ENCODE measurements around the gene MEF2C. TPM values are rescaled to one million over a fixed set of nuclear protein-coding genes. Genes with fewer than 3 reads are reported as not detected.
A peak's percentile ranks its signal among the peaks of the same experiment; 100 is the strongest.

The MEF2C gene
- total and polyA plus RNA-seq, 11 donors = 15.5 to 98.5 (median 56.2) TPM

- WGBS, 4 donors = 1 to 14% (median 3%) methylated on average over 5 of the region's 5 CpGs
- DNase-seq (peak; percentile 41 to 67 (median 62)), ATAC-seq (peak; percentile 78 to 93 (median 89))
- Histone ChIP-seq H3K4me3 (peak overlapping the region in 9 of 12 donors; percentile 8 to 36 (median 23)), H3K27me3 (no peaks in the 10 kb centered on the region), H3K27ac (peak overlapping the region; percentile 66 to 93 (median 86)), H3K9me3 (no peaks in the 10 kb centered on the region), H3K4me1 (peaks cover 8 to 93% (median 62%) of the 10 kb centered on the region in 12 donors), H3K36me3 (peaks cover 0 to 4% (median 0%) of the 10 kb centered on the region in 9 donors)
- no peak for TF ChIP-seq POLR2A (IDR thresholded peaks at IDR 0.05)
- no peak for TF ChIP-seq CTCF (IDR thresholded peaks at IDR 0.05)
- intact Hi-C loops (cut with DNase I) = loop anchor here in 4 of 10 donors (5.0 to 10.0 kb wide), 4 partner anchors 41 to 102 kb away; partner anchors contain the start of gene MEF2C (in 2 of the 4)
Observed at GRCh38 chr5:88836195-88836838, 46.7 kb downstream of the MEF2C start.

- peaks cover 8 to 93% (median 66%) of the 10 kb centered on the region in 12 donors for H3K4me1 ChIP-seq
- intact Hi-C loops (cut with DNase I) = loop anchor here in 3 of 10 donors (5.0 to 10.0 kb wide), 3 partner anchors 47 to 100 kb away; partner anchors contain the start of gene MEF2C (in 1 of the 3)
Observed at GRCh38 chr5:88834499-88834898, 48.5 kb downstream of the MEF2C start.

GRCh38 chr5:88834131-88834462, 48.9 kb downstream of the MEF2C start:
- intact Hi-C loops (cut with DNase I) = loop anchor here in 3 of 10 donors (5.0 to 10.0 kb wide), 3 partner anchors 47 to 99 kb away; partner anchors contain the start of gene MEF2C (in 1 of the 3)
- TF ChIP-seq POLR2A (IDR thresholded peaks at IDR 0.05) (no peak), CTCF (IDR thresholded peaks at IDR 0.05) (no peak)
- peaks cover 8 to 93% (median 70%) of the 10 kb centered on the region in 12 donors for H3K4me1 ChIP-seq
- peak overlapping the region; percentile 56 to 93 (median 87) for H3K27ac ChIP-seq
- no peak for DNase-seq
- peak in 1 of 4 donors; percentile 1 for ATAC-seq
- H3K36me3 ChIP-seq = peaks cover 0 to 4% (median 0%) of the 10 kb centered on the region in 9 donors
- H3K27me3 ChIP-seq = no peaks in the 10 kb centered on the region
- H3K4me3 ChIP-seq = peak overlapping the region in 8 of 12 donors; percentile 21 to 41 (median 36)
- no peaks in the 10 kb centered on the region for H3K9me3 ChIP-seq
- WGBS, 4 donors = 56 to 64% (median 60%) methylated on average over 2 of the region's 2 CpGs

More at GRCh38 chr5:88834499-88834898, 48.5 kb downstream of the MEF2C start:
- H3K4me3 ChIP-seq = no peak overlapping the region
- H3K36me3 ChIP-seq = peaks cover 0 to 4% (median 0%) of the 10 kb centered on the region in 9 donors
- TF ChIP-seq CTCF (IDR thresholded peaks at IDR 0.05) = no peak
- TF ChIP-seq POLR2A (IDR thresholded peaks at IDR 0.05) = no peak
- H3K27me3 ChIP-seq = no peaks in the 10 kb centered on the region
- DNase-seq (no peak), ATAC-seq (no peak)
- WGBS, 4 donors = 69 to 79% (median 74%) methylated on average over 4 of the region's 4 CpGs
- peak overlapping the region; percentile 56 to 93 (median 87) for H3K27ac ChIP-seq
- no peaks in the 10 kb centered on the region for H3K9me3 ChIP-seq
